HL-60 (cell line): ENCODE measurements around the gene PCDHGA4.
"Not testable (repeated sequence)": the region's sequence is repeated elsewhere in the genome, so short reads cannot be mapped to it uniquely, and the experiment has no call there.

Source experiments
- DNase-seq, 2 experiments: peaks; one replicate each; pipeline ENCODE4 v3.0.0-alpha.2; 2010 to 2020; ENCODE audit warnings: low read depth in 1 of 2, low spot score in 1 of 2
- H3K27ac ChIP-seq: fragments of 250-450 bp; sonication (Bioruptor Pico); replicated peaks from 2 replicates; pipeline ENCODE4 v1.5.1; 2020; ENCODE audit warnings: mild to moderate bottlenecking, moderate library complexity
- H3K27me3 ChIP-seq: fragments of 250-450 bp; sonication (Bioruptor Pico); 2 replicates; pipeline ENCODE4 v1.5.1; 2021; ENCODE audit warnings: mild to moderate bottlenecking, moderate library complexity; ENCODE audit not compliant: insufficient read depth, poor library complexity, severe bottlenecking
- H3K4me3 ChIP-seq: replicated peaks from 2 replicates; pipeline ENCODE4 v1.5.1; 2011; ENCODE audit warnings: mild to moderate bottlenecking, control low read depth, low read length; ENCODE audit not compliant: insufficient read depth
- GABPA ChIP-seq: IDR thresholded peaks from 2 replicates; pipeline ENCODE4 v1.6.1; 2012; ENCODE audit warnings: low read depth
- POLR2AphosphoS5 ChIP-seq: IDR thresholded peaks from 2 replicates; pipeline ENCODE4 v1.6.1; 2012; ENCODE audit warnings: low read depth
- SPI1 ChIP-seq: IDR thresholded peaks from 2 replicates; pipeline ENCODE4 v1.6.1; 2012; ENCODE audit warnings: low read depth, mild to moderate bottlenecking, borderline replicate concordance
- TF ChIP-seq, protein P1 (sequence below): IDR thresholded peaks from one replicate; pipeline ENCODE4 v1.5.1; 2011; ENCODE audit warnings: low read length, control low read depth, inconsistent platforms; ENCODE audit not compliant: insufficient read depth
- TF ChIP-seq, protein P2 (sequence below): IDR thresholded peaks from 2 replicates; pipeline ENCODE4 v1.6.1; 2012; ENCODE audit warnings: low read depth; ENCODE audit not compliant: insufficient replicate concordance

PCDHGA4 gene

DNA sequence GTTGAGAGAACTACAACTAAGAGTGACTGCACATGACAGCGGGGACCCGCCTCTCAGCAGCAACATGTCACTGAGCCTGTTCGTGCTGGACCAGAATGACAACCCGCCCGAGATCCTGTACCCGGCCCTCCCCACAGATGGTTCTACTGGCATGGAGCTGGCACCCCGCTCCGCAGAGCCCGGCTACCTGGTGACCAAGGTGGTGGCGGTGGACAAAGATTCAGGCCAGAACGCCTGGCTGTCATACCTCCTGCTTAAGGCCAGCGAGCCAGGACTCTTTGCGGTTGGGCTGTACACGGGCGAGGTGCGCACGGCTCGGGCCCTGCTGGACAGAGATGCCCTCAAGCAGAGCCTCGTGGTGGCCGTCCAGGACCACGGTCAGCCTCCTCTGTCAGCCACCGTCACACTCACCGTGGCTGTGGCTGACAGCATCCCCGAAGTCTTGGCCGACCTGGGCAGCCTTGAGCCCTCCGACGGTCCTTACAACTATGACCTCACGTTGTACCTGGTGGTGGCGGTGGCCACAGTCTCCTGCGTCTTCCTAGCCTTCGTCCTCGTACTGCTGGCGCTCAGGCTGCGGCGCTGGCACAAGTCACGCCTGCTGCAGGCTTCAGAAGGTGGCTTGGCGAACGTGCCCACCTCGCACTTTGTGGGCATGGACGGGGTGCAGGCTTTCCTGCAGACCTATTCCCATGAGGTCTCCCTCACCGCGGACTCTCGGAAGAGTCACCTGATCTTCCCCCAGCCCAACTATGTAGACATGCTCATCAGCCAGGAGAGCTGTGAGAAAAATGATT lies 29.8 kb downstream of the PCDHGA4 start:
- DNase-seq, result no peak
- no peak for TF ChIP-seq SPI1
- no peak for TF ChIP-seq POLR2AphosphoS5
- no peak for TF ChIP-seq GABPA
- TF ChIP-seq, protein P1, sequence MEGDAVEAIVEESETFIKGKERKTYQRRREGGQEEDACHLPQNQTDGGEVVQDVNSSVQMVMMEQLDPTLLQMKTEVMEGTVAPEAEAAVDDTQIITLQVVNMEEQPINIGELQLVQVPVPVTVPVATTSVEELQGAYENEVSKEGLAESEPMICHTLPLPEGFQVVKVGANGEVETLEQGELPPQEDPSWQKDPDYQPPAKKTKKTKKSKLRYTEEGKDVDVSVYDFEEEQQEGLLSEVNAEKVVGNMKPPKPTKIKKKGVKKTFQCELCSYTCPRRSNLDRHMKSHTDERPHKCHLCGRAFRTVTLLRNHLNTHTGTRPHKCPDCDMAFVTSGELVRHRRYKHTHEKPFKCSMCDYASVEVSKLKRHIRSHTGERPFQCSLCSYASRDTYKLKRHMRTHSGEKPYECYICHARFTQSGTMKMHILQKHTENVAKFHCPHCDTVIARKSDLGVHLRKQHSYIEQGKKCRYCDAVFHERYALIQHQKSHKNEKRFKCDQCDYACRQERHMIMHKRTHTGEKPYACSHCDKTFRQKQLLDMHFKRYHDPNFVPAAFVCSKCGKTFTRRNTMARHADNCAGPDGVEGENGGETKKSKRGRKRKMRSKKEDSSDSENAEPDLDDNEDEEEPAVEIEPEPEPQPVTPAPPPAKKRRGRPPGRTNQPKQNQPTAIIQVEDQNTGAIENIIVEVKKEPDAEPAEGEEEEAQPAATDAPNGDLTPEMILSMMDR, result no peak
- TF ChIP-seq, protein P2, sequence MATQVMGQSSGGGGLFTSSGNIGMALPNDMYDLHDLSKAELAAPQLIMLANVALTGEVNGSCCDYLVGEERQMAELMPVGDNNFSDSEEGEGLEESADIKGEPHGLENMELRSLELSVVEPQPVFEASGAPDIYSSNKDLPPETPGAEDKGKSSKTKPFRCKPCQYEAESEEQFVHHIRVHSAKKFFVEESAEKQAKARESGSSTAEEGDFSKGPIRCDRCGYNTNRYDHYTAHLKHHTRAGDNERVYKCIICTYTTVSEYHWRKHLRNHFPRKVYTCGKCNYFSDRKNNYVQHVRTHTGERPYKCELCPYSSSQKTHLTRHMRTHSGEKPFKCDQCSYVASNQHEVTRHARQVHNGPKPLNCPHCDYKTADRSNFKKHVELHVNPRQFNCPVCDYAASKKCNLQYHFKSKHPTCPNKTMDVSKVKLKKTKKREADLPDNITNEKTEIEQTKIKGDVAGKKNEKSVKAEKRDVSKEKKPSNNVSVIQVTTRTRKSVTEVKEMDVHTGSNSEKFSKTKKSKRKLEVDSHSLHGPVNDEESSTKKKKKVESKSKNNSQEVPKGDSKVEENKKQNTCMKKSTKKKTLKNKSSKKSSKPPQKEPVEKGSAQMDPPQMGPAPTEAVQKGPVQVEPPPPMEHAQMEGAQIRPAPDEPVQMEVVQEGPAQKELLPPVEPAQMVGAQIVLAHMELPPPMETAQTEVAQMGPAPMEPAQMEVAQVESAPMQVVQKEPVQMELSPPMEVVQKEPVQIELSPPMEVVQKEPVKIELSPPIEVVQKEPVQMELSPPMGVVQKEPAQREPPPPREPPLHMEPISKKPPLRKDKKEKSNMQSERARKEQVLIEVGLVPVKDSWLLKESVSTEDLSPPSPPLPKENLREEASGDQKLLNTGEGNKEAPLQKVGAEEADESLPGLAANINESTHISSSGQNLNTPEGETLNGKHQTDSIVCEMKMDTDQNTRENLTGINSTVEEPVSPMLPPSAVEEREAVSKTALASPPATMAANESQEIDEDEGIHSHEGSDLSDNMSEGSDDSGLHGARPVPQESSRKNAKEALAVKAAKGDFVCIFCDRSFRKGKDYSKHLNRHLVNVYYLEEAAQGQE, result no peak
- Histone ChIP-seq H3K4me3 (no peak overlapping the region), H3K27ac (no peak overlapping the region), H3K27me3 (no peaks in the 10 kb centered on the region)

DNA sequence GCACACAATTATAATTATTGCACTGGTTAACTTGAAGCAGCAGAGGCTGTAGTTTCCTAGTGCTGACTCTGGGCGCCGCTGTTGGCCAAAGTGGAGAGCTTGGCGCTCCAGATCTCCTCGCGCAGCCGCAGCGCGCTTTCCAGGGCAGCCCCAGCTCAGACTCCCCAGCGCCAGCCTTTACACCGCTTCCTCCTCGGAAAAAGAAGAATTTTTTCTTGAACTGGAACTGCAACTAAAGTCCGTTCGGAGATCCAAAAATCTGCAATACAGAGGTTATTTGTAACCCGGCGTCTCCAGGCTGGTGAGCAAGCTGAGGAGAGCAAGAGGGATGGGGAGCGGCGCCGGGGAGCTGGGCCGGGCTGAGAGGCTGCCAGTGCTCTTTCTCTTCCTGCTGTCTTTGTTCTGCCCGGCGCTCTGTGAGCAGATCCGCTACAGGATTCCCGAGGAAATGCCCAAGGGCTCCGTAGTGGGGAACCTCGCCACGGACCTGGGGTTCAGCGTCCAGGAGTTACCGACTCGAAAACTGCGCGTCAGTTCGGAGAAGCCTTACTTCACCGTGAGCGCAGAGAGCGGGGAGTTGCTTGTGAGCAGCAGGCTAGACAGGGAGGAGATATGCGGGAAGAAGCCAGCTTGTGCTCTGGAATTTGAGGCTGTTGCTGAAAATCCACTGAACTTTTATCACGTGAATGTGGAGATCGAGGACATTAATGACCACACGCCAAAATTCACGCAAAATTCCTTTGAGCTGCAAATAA lies 32.9 kb downstream of the PCDHGA4 start, which contains the start of gene PCDHGB4:
PCDHGB4 (plus strand) TSS at position 142 of the 755 bp plus-strand sequence; CDS start at position 329, 187 bp downstream.
- DNase-seq, result peak in 1 of 2 experiments; percentile 65
- TF ChIP-seq, protein P1, result peak; percentile 38
- H3K27me3 ChIP-seq, H3K27ac ChIP-seq: not testable (repeated sequence)
- H3K4me3 ChIP-seq, result peak within 1 kb of the TSS; percentile 37

DNA sequence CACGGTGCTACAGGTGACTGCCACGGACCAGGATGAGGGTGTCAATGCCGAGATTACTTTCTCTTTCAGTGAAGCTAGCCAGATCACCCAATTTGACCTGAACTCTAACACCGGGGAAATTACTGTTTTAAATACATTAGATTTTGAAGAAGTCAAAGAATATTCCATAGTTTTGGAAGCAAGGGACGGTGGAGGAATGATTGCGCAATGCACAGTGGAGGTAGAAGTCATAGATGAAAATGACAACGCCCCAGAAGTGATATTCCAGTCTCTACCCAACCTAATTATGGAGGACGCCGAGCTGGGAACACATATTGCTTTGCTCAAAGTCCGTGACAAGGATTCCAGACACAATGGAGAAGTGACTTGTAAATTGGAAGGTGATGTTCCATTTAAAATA lies 33.8 kb downstream of the PCDHGA4 start:
- no peak for TF ChIP-seq POLR2AphosphoS5
- TF ChIP-seq, protein P1, result no peak
- TF ChIP-seq, protein P2, result no peak
- no peak for TF ChIP-seq GABPA
- no peak for TF ChIP-seq SPI1
- Histone ChIP-seq H3K27ac (no peak overlapping the region), H3K27me3 (no peaks in the 10 kb centered on the region), H3K4me3 (no peak overlapping the region)
- DNase-seq, result no peak
